GM13977 (cell line): Measurements from ENCODE around the gene SLC17A9.

Experiments
- DNase-seq: peaks from one replicate; pipeline ENCODE4 v3.0.0; 2012; ENCODE audit warnings: low spot score
- CTCF ChIP-seq: IDR thresholded peaks from 2 replicates; pipeline ENCODE4 v1.5.1; 2012; ENCODE audit warnings: mild to moderate bottlenecking, control low read depth; ENCODE audit not compliant: insufficient read depth; ENCODE audit errors: extremely low read depth, missing control alignments
- in situ Hi-C: fragments of 300-500 bp; cut with MboI; formaldehyde crosslinking; loops from one replicate; pipeline ENCODE4 v1.12.0; 2022; ENCODE audit warnings: low sequenced_read_pairs, low pct_unique_long_range_greater_than_20kb, mixed read lengths, inconsistent platforms; ENCODE audit not compliant: unreplicated experiment

SLC17A9 gene

GRCh38 chr20:62998449-62998848 is 45.9 kb downstream of the SLC17A9 start:
- DNase-seq = no peak
- in situ Hi-C loops = no loop called here
- no peak for TF ChIP-seq CTCF

GRCh38 chr20:62999580-62999979 is 47.1 kb downstream of the SLC17A9 start:
- TF ChIP-seq CTCF = no peak
- no peak for DNase-seq
- in situ Hi-C loops = no loop called here

DNA sequence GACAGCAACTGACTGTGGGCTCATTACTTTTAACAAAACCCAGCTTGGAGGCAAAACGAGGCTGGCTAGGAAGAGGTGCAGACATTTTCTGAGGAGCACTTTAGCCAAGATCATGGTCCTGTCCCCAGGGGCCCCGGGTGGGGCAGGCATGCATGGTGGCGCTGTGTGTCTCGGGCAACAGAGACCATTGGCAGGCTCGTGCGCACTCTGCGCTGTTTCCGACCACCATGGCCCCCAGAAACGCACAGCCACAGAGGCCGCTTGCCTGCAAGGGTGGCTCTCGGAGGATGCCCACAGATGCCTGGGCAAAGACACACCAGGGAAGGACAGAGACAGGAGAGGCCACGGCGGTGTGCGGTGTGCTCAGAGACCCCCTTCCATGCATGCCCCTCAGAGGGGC is 47.5 kb downstream of the SLC17A9 start:
- in situ Hi-C loops = no loop called here
- no peak for TF ChIP-seq CTCF
- no peak for DNase-seq

GRCh38 chr20:63000958-63001357 is 48.4 kb downstream of the SLC17A9 start:
- no peak for DNase-seq
- in situ Hi-C loops = no loop called here
- no peak for TF ChIP-seq CTCF

GRCh38 chr20:63002511-63002910 is 50.0 kb downstream of the SLC17A9 start:
- in situ Hi-C loops = no loop called here
- TF ChIP-seq CTCF = no peak
- no peak for DNase-seq

DNA sequence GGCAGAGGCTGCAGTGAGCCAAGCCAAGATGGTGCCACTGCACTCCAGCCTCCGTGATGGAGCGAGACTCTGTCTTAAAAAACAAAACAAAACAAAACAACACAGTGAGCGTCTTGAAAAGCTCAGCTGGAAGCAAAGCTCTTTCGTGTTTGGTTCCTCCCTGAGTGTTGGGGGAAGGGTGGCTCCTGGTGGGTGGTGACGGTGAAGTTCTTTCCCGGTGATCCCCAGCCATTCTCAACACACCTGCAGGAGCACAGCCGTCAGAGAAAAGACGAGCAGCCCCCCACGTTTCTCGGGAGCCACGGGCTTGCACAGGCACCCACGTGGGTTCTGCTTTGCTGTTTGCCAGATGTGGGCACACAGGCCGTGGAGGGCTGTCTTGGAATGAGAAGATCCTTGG is 51.0 kb downstream of the SLC17A9 start:
- TF ChIP-seq CTCF = no peak
- DNase-seq = no peak
- in situ Hi-C loops = no loop called here
